HS-27A (cell line): ENCODE data around the gene DCAF5.
"Not testable (repeated sequence)": the region's sequence is repeated elsewhere in the genome, so short reads cannot be mapped to it uniquely, and the experiment has no call there.

Source experiments
- DNase-seq: peaks from one replicate; pipeline ENCODE4 v3.0.0-alpha.2; 2012; ENCODE audit warnings: low read depth, missing footprints

Gene DCAF5

DNA sequence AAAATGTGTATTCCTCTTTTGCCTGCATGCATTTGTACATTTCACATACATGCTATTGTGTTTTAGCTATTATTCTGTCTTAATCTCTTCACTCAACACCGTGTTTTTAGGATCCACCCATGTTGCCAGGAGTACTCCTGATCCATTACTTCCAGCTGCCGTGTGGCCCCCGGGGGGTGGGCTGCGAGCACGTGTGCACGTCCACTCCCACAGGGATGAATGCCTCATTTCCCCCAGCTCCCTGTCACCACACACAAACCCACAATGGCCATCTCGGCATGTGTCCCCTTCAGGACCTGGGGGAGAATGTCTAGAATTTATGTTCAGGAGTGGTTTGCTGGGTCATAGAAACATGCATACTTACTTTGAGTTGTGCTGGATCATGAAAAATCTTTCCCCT lies 111.1 kb downstream of the DCAF5 start:
- DNase-seq = no peak

DNA sequence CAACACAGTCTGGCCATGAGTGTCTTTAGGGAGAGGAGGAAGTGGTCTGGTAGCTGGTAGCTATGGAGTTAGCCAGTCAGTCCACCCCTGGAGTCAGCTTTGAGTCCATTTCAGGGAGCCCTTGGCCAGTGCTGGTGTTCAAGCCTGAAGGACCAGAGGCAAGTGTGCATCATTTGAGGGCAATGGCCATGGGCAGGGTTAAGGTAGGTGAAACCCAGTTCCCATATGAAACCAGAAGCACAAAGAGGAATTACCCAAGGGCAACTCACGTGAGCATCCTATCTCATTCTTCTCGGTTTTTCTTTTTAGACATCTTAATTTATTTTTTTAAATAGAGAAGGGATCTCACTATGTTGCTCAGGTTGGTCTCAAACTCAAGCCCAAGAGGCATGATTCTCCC lies 112.6 kb downstream of the DCAF5 start:
- DNase-seq = no peak

DNA sequence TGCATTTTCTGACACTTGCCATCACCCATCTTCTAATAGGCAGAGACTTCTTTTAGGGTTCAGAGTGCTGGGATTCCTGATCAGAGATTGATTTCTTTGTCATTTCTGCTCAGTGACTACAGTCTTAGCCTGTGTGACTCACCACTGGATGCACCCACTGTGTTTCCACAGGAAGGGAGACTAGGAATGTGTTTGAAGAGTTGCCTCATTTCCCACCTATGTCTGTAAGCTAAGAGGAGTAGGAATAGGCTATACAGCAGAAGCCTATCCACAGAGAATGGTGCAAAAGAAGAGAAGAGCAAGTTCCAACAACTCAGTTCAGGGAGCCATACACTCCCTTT lies 113.7 kb downstream of the DCAF5 start:
- no peak for DNase-seq

DNA sequence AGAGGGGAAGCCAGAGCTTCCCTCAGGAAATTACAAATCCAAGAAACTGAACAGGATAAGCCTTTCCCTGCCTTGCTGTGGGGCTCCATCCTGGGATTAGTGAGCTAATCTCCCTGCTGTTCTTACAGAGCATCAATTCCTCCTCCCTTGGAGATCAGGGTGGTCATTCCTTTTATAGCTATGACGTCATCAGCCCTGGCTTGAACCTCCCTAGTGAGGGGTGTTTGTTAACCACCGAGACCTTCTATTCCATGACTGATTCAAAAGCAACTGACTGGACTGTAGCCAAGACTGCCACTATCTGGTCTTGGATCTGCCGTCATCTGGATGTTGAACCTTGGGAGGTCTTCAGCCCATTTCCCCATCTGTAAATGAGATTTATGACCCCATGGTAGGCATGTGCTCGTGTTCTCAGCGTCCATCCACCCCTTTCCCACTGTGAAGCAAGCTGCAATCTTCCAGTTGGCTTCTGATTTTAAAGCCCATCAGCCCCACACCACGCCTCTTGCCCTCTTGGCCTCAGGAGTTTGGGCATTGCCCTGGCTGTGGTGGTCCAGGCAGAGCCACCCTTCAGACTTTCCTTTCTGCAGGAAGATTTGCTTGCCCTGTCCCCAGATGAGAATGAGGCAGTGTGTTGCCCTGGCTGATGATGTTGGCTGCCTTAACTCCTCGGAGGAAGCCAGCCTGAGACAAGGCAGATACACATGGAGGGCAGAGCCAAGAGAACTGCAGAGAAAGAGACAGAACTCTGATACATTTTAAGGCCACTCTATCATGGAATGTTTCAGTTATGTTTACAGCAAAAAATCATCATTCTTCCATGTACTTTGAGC lies 114.2 kb downstream of the DCAF5 start:
- DNase-seq = no peak

DNA sequence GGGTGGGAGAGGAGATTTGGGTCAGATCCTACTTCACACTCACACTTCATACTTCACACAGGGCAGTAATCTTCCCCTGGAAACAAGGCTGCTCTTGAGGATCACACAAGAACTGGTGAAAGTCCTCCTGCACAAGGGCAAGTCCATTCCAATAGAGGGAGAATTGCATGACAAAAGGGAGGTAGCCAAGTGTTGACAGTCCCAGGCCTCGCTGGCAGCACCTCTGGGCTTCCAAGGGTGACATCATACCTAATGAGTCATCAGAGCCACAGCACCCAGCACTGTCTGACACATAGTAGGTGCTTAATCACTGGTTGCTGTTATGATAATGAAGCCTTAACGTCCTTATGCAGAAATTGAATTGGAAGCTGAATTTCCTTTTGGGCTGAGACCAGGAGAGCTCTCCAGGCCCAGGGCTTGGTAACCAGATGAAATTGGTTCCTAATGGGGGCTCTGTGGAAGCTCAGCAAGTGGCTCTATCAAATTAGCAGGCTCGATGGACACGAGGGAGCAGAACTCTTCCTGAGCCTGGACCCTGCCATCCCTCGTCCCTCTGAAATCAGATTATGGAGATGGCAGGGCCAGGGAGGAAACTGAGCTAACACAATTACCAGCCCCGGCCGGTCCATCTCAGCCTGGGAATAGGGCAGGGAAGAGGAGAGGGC lies 115.0 kb downstream of the DCAF5 start:
- no peak for DNase-seq

DNA sequence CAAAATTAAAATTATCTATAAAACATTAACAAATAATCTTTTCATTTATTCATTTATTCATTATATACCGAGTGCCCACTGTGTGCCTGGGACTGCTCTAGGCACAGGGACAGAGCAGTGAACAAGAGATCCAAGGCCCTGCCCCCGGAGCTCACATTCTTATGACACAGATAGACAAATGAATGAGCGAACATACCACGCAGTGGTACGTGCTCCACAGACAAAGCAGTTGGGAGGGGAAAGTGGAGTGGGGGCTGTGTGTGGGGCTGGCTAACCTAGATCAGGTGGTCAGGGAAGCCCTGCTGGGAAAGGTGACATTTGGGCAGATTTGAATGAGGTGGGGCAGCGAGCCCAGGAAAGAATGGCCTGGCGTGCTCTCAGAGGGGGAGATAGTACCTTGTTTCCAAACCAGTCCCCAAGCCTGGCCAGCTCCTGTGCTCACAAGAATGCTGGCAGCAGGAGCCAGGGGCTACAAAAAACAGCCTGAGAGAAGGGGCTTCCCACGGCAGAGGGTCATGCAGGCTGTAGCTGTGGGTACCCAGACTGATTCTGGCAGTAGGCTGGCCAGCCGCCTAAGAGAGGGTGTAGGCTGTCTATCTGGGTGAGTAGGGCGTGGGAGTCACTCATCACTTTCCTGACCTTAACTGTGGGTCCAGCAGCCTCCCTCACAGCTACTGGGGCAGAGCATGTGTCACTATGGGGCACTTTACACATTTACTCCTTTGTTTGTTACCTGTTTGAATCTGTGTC lies 116.0 kb downstream of the DCAF5 start:
- no peak for DNase-seq

DNA sequence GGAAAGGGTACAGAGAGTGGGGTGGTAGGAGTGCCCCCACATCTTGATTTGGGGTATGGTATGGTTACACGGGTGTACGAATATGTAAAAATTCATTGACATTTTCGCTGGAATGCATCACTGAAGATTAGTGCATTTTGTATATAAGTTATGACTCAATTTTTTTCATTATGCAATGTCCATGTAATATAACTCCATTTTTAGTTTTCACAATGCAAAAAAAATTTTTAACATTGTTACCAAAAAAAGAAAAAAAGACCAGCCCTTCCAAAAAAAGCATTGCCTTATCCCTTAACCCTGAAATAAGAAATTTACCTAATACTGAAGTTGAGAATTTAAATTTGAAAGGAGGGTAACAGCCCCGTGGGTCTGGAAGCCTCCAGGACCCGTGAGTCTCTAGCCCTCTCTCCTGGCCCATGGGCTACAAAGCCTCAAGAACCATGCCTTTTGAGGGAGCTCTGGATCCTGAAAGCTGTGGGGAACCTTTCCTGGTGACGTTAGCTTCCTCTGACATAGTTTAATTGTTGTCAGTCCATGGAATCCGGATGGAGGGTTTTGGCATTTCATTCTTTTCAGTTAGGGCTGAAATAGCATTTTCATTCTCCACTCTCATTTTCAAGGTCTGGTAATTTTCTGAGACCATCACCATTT lies 118.2 kb downstream of the DCAF5 start:
- no peak for DNase-seq

DNA sequence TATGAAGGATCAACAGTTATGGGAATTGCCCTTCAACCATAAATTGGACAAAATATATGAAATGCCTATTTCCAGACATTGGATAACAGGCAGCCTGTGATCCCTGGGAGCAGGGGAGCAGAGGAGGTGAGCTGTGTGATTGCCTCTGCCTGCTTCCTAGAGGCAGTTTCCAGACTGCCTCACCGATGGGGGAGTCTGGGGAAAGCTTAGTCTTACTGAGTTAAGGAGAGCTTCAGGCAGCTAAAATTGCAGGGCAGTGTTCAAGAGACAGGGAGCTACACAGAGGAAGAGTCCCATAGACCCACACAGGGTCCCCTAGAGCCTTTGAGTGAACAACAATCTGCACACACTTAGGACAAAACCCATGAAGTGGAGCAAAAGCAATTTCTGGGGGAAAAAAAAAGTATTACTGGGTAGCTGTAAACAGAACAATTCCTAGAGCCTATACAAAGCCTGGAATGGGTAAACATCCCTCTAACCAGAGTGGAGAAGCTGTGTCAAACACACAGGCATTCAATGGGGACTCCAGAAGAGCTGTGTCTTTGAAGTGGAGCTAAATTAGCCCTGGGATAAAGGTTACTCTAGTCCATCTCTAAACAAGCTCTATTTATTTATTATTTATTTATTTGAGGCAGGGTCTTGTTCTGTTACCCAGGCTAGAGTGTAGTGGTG lies 125.5 kb downstream of the DCAF5 start:
- DNase-seq = no peak

DNA sequence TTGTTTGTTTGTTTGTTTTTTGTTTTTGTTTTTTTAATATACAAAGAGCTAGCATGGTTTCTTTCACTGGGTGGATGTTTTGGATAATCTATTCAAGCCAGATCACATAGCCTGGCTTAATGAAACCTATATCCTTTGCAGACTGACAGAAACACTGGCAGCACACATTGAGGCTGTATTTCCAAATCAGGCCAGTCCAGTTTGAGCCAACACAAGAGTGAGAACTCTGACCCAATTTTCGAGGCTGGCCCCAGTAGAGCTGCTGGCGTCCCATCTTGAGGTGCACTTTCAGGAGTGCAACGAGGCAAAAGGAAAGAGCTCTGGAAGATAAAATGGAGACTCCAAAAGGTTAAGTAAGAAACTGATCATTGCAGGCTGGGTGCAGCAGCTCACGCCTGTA lies 129.9 kb downstream of the DCAF5 start:
- no peak for DNase-seq

DNA sequence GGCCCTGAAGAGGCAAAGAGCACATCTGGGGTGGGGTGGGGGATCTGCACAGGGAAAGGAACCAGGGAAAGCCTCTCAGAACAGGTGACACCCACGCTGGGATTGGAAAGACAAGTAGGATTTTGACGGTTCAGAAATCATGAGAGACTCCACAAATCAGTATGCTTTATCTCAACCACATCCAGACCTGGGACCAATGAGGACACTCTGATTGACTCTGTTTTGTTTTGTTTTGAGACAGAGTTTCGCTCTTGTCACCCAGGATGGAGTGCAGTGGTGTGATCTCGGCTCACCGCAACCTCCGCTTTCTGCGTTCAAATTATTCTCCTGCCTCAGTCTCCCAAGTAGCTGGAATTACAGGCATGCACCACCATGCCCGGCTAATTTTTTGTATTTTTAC lies 130.8 kb downstream of the DCAF5 start:
- not testable (repeated sequence) for DNase-seq

DNA sequence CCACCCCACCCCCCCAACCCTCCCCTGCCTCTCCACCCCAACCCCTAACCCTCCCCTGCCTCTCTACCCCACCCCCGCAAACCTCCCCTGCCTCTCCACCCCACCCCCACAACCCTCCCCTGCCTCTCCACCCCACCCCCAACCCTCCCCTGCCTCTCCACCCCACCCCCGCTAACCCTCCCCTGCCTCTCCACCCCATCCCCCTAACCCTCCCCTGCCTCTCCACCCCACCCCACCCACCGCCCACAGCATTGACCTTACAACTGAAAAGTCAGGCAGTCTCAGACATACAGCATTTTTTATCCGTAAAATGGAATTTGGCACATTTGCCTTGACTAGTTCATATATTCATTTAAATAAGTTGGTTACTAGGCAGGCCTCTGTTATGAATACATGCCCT lies 135.2 kb downstream of the DCAF5 start:
- DNase-seq = no peak

DNA sequence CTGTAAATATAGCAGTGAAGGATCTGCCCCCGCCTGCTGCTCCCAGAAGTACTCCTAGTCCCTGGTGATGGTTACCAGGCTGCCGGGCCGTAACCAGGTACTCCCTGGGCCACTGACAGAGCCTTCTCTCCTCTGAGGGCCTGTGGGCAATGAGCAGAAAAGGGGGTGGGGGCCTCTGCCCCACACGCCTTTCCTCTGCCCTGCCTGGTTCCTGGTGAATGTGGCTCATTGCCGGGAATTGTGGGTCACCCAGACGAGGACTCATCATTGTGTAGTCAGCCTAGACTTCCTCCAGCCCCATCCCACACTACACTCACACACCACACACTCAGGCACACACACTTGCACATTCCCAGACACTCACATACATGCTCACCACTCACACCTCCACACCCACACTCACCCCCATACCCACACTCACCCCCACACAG lies 138.1 kb downstream of the DCAF5 start:
- no peak for DNase-seq

DNA sequence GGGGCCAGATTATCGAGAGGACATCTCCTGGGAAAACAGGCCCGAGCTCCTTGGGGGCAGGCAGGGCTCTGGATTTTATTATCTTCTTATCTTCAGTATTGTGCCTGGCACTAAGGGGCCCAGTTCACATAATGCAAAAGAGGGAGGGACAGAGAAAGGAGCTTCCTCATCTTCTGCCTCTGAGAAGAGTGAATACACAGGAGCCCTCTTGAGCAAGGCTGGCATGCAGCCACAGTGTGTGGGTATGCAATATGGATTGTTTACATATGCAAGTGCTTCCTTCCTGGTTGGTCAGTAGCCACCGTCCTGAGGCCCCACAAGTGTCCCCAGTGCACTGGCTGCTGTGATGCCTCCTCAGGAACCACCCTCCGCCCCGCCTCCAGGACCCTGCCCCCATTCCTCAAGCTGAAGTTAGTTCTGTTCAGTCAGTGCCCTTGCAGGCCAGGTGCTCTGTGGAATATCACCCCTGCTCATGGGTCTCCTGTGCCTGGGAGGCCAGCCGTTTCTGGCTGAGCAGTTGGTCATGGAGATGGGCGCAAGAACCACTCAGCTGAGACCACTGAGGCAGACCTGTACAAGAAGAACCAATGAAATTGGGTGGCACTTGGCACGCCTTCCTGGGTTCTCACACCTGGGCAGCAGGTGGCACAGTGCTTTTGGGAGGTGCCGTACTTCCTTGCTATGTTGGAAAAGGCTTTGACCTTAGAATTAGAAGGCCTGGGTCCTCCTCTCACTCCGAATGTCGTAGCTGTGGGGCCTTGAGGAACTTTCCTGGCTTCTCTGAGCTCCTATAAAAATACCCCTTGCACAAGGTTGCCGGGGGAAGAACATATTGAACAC lies 138.8 kb downstream of the DCAF5 start:
- no peak for DNase-seq

DNA sequence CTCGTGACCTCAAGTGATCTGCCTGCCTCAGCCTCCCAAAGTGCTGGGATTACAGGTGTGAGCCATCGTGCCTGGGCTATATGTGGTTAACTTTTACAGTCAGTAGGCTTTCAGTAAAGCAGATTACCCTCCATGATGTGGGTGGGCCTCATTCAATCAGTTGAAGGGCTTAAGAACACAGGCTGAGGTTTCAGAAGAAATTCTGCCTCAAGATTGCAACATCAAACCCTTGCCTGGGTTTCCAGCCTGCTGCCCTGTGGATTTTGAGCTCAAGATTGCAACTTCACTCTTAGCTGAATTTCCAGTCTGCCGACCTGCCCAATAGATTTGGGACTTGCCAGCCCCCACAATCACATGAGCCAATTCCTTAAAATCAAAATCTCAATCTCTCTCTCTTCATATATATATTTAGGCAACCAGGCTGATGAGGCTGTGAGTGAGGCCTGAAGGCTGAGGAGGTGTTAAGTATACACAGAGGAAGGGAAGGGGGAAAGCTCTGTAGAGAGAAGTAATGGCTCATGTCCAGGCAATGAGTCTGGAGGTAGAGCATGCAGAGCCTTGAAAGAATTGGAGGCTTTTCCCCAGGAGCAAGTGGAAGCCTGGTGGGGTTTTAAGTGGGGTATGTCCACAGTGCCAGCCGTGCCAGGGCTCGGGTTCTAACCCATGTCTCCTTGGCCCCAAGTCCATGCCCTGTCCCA lies 140.5 kb downstream of the DCAF5 start:
- no peak for DNase-seq

DNA sequence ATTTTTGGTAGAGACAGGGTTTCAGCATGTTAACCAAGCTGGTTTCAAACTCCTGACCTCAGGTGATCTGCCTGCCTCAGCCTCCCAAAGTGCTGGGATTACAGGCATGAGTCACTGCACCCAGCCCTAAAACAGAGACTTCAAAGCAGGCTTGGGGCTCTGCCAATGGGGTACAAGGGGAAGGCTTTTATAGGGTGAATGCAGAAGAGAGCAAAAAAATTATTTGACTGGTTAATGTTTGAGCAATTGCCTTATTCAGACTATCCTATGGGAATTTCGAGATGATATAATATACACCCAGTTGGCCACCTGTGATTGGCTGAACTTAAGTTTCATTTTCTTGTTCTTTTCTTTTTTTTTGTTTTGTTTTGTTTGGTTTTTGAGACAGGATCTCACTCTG lies 142.3 kb downstream of the DCAF5 start:
- no peak for DNase-seq

DNA sequence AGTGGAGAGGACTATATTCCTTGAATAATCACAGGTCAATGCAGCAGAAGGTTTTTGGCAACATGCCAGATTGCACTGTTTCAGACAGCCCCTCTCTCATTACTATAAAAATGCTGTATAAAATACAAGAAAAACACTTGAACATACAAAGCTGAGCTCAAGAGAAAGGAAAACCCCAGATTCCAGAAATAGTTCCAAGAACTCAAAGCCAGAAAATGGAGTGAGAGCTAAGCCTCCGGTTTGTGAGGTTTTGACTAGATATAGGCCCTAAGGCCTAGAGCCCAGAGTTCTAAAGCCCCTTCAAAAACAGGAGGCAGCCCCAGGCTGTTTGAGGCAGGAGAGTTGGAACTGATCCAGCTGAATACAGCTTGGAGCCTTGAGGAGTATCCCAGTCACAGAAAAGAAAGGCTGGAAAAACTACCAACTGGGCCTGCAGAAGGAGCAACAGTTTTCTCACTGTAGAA lies 144.5 kb downstream of the DCAF5 start:
- DNase-seq = no peak

DNA sequence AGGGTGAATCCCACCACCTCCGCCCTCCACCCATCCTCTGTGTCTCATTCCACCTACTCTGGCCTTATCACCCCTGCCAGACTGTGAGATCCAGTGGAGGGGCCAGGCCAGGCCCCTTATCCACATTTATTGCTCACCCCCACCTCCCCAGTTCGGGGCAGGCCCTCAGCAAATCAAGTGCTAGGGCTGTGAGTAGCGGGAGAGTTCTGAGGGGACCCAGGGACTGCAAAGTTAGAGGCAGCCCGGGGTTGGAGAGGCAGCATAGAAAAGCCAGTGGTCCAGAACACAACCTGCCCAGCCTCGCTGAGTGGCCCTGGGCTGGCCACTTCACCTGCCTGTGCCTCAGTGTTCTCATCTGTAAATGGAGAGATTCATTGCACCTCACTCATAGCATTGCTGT lies 146.6 kb downstream of the DCAF5 start:
- DNase-seq = no peak

DNA sequence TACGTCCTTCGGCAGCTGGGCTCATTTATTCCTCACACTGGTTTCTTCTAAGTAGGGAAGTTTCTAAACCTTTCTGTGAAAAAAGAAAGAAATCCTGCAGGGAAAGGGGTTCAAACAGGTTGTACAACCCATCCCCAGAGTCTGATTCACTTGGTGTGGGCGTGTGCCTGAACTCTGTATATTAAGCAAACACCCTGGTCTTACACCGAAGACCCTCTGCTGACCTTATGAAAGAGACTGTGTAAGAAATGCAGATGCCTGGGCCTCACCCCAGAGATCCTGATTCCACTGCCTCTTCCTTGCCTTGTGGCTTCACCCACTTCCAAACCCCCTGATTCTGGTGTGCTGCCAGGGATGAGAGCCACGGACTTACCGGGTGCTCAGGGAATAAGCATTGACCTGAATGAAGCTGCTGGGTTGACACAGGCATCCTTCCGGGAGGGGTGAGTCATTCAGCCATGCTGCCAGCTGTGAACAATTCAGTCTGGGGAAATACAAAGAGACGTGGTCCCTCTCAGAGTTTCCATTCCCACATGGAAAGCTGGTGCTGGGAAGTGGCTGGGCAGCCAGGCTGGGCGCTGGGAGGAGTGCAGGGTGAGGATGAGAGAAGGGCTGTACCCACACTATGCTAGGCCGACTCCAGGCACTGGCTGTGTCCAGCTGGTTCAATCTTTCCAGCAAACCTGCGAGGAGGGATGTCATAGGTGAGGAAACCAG lies 147.3 kb downstream of the DCAF5 start:
- peak; percentile 56 for DNase-seq

DNA sequence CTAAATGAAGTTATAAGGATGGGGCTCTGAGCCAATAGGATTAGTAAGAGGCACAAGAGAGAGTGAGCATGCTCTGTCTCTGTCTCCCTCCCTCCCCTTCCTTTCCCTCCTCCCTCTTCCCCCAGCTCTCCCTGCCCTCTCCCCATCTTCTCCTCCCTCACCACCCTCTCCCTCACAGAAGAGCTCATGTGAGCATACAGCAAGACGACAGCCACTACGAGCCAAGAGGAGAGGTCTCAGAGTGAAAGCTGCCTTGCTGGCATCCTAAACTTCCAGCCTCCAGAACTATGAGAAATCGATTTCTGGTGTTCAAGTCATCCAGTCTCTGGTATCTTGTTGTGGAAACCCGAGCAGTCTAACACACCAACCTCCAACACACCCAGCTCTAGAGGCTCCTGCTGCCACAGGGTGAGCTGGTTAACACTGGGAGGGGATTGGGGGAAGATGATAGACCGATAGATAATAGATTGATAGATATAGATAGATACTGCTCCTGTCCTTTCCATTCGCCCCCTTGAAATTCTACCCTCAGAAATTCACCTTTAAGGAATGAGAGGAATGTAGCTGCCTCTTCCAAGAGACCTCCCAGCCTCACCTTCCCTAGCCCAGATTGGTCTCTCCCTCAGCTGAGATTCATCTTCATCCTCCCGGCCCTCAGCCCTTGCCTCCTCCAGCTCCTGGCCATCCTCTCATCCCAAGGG lies 148.0 kb downstream of the DCAF5 start:
- no peak for DNase-seq
